Bronchial epithelial cell (primary cell): ENCODE measurements around the gene MRPS27. TPM values are rescaled to one million over a fixed set of nuclear protein-coding genes. Genes with fewer than 3 reads are reported as not detected.

ENCODE experiments used
- DNase-seq: peaks from one replicate; pipeline ENCODE4 v3.0.0-alpha.2; 2010; ENCODE audit warnings: low read depth
- FAIRE-seq: peaks from 2 replicates; lab custom pipeline; 2011; peaks lifted over from hg19 to GRCh38; lab: Jason Lieb, UNC
- H3K27me3 ChIP-seq: 2 replicates; pipeline ENCODE4 v1.5.1; 2011; ENCODE audit warnings: low read length; ENCODE audit not compliant: control insufficient read depth, insufficient read depth
- H3K36me3 ChIP-seq: 2 replicates; pipeline ENCODE4 v1.5.1; 2011; ENCODE audit warnings: low read length; ENCODE audit not compliant: control insufficient read depth, insufficient read depth
- H3K4me3 ChIP-seq: 2 replicates; pipeline ENCODE4 v1.5.1; 2011; ENCODE audit warnings: mild to moderate bottlenecking, low read depth, low read length, control low read depth
- CTCF ChIP-seq: IDR thresholded peaks from 2 replicates; pipeline ENCODE4 v1.5.1; 2011; ENCODE audit warnings: mild to moderate bottlenecking, moderate library complexity, low read length, control low read depth, inconsistent platforms; ENCODE audit not compliant: insufficient read depth, severe bottlenecking
- total RNA-seq: library from RNA; depleted of rRNA; stranded (reverse); fragments of >200 nt; gene quantifications from 2 replicates; pipeline ENCODE4 v1.2.1, GENCODE V29; 2014

Gene MRPS27
- total RNA-seq, 1 donor from 2014 or later, result 53.4 TPM

DNA sequence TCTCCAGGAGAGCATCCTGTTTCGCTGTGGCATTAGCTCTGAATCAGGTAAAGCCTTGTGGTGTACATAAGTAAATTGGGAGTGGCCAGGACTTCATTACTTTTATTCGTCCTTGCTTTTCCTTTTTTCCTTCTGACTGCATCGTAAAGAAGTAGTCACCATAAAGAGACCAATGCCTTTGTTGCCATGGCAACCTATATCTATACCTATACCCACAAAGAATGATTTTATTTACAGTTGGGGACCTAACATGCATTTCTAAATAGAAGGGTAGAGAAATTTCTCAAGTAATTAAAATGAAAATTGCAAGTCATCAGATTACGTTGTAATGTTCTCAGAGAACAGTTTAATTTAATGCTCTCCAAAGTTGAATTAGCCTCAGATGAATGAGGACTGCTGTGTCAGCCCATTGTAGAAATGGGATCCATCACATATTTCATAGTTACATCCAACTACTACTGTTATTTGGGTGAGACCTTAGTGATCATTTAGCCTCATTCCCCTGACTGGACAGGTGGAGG lies 18.7 kb upstream of the MRPS27 start:
- no peak for DNase-seq
- H3K27me3 ChIP-seq, result no peaks in the 10 kb centered on the region
- no peak for FAIRE-seq
- TF ChIP-seq CTCF, result no peak
- no peak overlapping the region for H3K4me3 ChIP-seq
- peaks cover 11% of the 10 kb centered on the region for H3K36me3 ChIP-seq

- Histone ChIP-seq H3K27me3 (no peaks in the 10 kb centered on the region), H3K36me3 (peaks cover 6% of the 10 kb centered on the region), H3K4me3 (no peak overlapping the region)
- no peak for FAIRE-seq
- no peak for TF ChIP-seq CTCF
- DNase-seq, result no peak
Observed at GRCh38 chr5:72337159-72337558, 17.1 kb upstream of the MRPS27 start.

DNA sequence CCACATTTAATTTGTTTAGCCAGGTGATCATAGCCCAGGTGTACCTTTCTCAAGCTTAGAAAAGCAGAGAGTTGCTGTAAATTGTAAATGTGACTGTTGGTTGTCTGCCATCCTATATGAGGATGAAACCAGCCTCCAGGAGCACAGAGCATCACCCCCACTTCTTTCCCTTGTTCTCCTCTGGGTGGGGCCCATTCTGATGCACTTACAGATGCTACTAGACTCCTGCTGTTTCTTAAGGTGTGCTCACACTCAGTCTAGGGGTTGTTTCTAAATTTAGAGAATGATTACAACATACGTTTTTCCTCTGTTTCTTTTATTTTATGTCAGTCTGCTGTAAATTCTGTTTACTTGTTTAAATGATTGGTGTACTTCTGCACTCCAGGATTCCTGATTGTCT lies 10.7 kb upstream of the MRPS27 start:
- H3K4me3 ChIP-seq, result no peak overlapping the region
- H3K27me3 ChIP-seq, result no peaks in the 10 kb centered on the region
- no peak for DNase-seq
- peaks cover 9% of the 10 kb centered on the region for H3K36me3 ChIP-seq
- FAIRE-seq, result no peak
- no peak for TF ChIP-seq CTCF

DNA sequence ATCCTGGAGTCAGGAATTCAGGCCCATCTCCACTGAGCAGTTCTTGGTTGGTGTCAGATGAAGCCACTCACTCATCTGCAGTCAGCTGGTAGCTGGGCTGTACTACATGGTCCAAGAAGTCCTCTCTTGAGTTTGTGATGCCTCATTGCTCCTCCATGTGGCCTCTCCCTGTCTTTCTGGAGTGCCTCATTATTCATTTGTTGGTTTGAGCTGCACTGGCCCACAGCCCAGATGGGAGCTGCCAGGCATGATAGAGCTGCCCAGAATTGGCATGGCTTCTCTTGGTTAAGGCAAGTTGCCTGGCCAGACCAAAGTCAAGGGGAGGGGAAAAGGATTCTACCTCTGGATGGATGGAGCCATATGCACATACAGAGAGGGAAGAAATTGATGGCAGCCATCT lies 8.1 kb upstream of the MRPS27 start:
- TF ChIP-seq CTCF, result no peak
- Histone ChIP-seq H3K36me3 (peaks cover 8% of the 10 kb centered on the region), H3K4me3 (no peak overlapping the region), H3K27me3 (no peaks in the 10 kb centered on the region)
- no peak for DNase-seq
- FAIRE-seq, result no peak

GRCh38 chr5:72326306-72326649 lies 6.2 kb upstream of the MRPS27 start:
- DNase-seq (no peak), FAIRE-seq (no peak)
- Histone ChIP-seq H3K27me3 (no peaks in the 10 kb centered on the region), H3K4me3 (no peak overlapping the region), H3K36me3 (peaks cover 8% of the 10 kb centered on the region)
- no peak for TF ChIP-seq CTCF
